ENCODE data around the gene C1QL4.

- peak; percentile 18 to 79 (median 66) for TF ChIP-seq POLR2A (IDR thresholded peaks at IDR 0.05)
- TF ChIP-seq, protein P1, sequence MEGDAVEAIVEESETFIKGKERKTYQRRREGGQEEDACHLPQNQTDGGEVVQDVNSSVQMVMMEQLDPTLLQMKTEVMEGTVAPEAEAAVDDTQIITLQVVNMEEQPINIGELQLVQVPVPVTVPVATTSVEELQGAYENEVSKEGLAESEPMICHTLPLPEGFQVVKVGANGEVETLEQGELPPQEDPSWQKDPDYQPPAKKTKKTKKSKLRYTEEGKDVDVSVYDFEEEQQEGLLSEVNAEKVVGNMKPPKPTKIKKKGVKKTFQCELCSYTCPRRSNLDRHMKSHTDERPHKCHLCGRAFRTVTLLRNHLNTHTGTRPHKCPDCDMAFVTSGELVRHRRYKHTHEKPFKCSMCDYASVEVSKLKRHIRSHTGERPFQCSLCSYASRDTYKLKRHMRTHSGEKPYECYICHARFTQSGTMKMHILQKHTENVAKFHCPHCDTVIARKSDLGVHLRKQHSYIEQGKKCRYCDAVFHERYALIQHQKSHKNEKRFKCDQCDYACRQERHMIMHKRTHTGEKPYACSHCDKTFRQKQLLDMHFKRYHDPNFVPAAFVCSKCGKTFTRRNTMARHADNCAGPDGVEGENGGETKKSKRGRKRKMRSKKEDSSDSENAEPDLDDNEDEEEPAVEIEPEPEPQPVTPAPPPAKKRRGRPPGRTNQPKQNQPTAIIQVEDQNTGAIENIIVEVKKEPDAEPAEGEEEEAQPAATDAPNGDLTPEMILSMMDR (IDR thresholded peaks at IDR 0.05) = peak in 6 of 7 experiments; percentile 23 to 51 (median 42)
These were observed 29.8 kb upstream of the C1QL4 start for GRCh38 chr12:49366652-49367380.
